Prostate gland (tissue), 2 donors: Measurements from ENCODE around the gene SYNE1.

ENCODE experiments used
- CTCF ChIP-seq, 4 experiments: fragments of 200-600 bp in 2 of 4; fragments of 450-650 bp in 2 of 4; sonication (generic) in 2 of 4; IDR thresholded peaks; 1 replicate in 3 of 4; 2 replicates in 1 of 4; pipeline ENCODE4 v1.5.1; 2016 to 2019; ENCODE audit warnings: antibody characterized with exemption in 4 of 4, mild to moderate bottlenecking in 2 of 4, moderate library complexity in 2 of 4
- POLR2A ChIP-seq: fragments of 450-650 bp; IDR thresholded peaks from one replicate; pipeline ENCODE4 v1.6.1; 2016; ENCODE audit warnings: antibody characterized with exemption, mild to moderate bottlenecking

DNA sequence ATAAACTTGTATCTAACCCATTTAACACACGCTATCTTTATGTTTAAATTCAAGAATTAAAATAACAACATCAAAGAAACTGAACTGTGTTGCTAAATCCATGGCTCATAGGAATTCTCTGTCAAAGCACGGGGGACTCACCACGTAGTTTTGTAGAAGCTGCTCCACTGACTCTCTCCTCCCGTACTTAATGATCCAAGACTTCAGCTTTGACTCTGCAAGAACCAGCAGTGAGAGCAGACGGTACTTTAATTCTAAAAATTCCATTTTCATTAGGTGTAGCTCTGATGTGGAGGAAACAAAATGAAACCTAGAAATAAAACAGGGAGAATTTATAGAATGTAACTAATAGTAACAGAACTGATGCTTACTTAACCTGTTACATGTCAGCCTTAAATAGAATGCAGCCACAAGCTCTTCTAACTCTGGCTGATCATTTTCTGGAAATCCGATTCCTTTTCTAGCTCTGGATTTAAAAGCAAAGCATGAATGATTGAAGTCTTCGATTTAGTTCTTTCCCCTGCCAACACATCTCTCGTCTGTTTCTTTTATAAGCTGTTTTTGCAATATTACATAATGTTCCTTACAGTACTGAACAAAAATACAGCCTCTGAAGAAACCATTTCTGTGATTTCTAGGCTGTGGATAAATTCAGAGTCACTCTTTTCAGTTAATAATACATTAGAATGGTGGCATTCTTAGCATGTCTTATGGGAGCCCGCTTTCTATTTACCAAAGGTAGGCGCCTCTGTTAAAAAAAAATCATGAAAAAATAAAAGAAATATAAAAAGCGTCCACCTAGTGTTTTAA lies 165.5 kb downstream of the SYNE1 start:
- TF ChIP-seq POLR2A: no peak
- no peak for TF ChIP-seq CTCF (IDR thresholded peaks at IDR 0.05)
